GM23338 (cell line): ENCODE results near the gene BCL2.

ENCODE experiments used
- POLR2AphosphoS5 ChIP-seq: IDR thresholded peaks from 2 replicates; pipeline ENCODE4 v1.6.1; 2016; ENCODE audit warnings: antibody characterized with exemption, low read depth
- TF ChIP-seq, protein P1 (sequence below), 2 experiments: fragments of 200-600 bp in 1 of 2; sonication (generic) in 1 of 2; conservative IDR thresholded peaks; 2 replicates each; pipeline versions ENCODE4 v1.5.1 to v1.6.1; 2016 to 2017; ENCODE audit warnings: antibody characterized with exemption in 2 of 2, low read depth in 2 of 2, mild to moderate bottlenecking in 2 of 2, moderate library complexity in 1 of 2

DNA sequence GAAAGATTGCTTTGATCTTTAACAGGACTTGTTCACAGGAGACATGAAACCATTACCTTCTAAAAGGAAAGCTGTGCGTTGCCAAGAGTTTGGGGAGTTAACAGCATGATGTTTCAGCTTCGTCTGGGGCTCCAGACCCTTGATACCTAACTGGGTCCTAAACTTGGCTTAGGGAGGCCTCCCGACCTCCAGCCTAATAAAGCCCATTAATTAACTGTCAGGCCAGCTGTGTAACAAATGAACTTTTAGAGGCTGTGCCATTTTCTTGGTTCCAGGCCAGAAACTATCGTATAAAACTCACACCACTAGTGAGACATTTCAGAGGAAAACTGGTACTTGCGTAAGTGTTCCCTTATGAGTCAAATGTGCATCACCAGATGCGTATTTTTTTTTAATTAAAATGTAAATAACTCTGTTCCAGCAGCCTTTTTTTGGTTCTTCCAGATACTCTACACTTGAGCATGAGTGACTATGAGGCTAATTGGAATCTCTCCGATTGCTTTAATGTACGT is 236.5 kb downstream of the BCL2 start:
- TF ChIP-seq, protein P1, sequence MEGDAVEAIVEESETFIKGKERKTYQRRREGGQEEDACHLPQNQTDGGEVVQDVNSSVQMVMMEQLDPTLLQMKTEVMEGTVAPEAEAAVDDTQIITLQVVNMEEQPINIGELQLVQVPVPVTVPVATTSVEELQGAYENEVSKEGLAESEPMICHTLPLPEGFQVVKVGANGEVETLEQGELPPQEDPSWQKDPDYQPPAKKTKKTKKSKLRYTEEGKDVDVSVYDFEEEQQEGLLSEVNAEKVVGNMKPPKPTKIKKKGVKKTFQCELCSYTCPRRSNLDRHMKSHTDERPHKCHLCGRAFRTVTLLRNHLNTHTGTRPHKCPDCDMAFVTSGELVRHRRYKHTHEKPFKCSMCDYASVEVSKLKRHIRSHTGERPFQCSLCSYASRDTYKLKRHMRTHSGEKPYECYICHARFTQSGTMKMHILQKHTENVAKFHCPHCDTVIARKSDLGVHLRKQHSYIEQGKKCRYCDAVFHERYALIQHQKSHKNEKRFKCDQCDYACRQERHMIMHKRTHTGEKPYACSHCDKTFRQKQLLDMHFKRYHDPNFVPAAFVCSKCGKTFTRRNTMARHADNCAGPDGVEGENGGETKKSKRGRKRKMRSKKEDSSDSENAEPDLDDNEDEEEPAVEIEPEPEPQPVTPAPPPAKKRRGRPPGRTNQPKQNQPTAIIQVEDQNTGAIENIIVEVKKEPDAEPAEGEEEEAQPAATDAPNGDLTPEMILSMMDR (conservative IDR thresholded peaks at IDR 0.05; ENCODE audit: low read depth in 2 of 2): no peak
- TF ChIP-seq POLR2AphosphoS5: no peak
